HS-5 (cell line): ENCODE results near the gene PCED1B.
"Not testable (repeated sequence)": the region's sequence is repeated elsewhere in the genome, so short reads cannot be mapped to it uniquely, and the experiment has no call there.

Experiments
- DNase-seq: peaks from one replicate; pipeline ENCODE4 v3.0.0-alpha.2; 2012; ENCODE audit warnings: low read depth

PCED1B gene, protein sequence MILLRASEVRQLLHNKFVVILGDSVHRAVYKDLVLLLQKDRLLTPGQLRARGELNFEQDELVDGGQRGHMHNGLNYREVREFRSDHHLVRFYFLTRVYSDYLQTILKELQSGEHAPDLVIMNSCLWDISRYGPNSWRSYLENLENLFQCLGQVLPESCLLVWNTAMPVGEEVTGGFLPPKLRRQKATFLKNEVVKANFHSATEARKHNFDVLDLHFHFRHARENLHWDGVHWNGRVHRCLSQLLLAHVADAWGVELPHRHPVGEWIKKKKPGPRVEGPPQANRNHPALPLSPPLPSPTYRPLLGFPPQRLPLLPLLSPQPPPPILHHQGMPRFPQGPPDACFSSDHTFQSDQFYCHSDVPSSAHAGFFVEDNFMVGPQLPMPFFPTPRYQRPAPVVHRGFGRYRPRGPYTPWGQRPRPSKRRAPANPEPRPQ

DNA sequence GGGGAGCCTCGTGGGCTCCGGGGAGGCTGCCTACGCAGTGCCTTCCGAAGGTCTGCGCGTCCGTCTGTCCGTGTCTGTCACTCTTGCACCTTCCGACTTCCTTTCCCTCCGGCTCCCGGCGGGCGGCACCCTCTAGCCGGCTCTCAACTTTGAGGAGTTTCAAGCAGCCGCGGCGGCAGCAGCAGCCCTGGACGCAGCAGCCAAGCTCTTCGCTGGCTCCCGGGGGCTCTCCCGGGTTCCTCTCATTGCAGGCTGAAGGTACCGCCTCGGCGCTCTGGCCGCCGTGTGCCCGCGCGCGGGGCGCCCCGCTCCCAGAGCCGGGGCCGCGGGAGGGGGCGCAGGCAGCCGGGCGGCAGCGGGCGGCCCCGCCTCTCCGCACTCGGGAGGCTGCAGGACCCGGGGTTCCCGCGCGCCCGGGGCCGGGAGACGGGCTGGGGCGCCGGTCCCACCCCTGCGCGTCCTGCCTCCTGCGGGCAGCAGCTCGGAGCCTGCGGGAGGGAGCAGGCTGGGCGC is at the start of gene PCED1B, which contains the start of gene AMIGO2:
Gene PCED1B, plus strand, starts transcription at position 154 of the 513 bp plus-strand sequence. CDS start 155,443 bp downstream, outside the sequence.
Gene AMIGO2, minus strand, starts transcription at position 492 of the 513 bp plus-strand sequence. CDS start 957 bp downstream, outside the sequence.
- no peak for DNase-seq

DNA sequence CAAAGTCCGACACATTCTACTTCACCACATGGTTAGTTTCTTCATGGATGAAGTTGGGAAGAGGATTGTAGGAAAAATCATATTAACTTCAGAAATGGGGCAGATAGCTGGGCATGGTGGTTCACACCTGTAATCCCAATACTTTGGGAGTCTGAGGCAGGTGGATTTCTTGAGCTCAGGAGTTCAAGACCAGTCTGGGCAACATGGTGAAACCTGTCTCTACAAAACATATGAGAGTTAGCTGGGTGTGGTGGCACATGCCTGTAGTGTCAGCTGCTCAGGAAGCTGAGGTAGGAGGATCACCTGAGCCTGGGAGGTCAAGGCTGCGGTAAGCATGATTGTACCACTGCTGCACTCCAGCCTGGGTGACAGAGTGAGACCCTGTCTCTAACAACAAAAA is 49.5 kb upstream of the PCED1B start:
- DNase-seq = no peak

DNA sequence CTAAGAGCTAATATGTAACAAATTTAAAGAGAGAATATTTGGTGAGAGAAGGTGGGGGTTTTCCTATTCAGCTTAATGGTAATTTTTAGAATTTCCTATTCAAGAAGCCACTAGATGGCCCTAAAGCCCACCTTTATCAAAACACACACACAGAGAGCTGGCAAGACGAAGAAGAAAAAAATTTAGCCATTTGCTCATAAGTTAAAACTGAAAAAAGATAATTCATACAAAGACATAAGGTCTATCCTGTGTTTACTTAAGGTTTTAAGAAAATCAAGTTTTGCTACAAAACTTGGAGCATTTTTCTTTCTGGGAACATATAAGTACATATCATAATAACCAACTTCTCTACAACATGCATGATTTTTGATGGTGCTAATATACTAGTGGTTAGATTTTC is 46.8 kb upstream of the PCED1B start:
- no peak for DNase-seq

DNA sequence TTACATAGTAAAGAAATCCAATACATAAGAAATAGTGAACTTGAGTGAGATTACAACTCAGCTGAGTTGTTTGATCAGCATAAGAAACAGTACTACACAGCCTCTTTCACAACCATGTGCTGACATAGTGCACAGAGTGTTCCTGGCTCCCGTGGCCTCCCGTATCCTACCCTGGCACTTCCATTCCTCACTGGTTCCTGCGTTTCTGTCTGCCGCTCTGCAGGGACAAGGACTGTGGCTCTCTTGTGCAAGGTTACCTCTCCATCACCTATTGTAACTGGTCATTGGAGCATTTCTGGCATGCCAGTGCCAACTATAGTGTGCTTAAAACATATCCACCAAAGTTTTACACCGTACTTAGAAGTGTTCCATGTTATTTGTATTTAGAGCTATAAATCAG is 46.3 kb upstream of the PCED1B start:
- no peak for DNase-seq

DNA sequence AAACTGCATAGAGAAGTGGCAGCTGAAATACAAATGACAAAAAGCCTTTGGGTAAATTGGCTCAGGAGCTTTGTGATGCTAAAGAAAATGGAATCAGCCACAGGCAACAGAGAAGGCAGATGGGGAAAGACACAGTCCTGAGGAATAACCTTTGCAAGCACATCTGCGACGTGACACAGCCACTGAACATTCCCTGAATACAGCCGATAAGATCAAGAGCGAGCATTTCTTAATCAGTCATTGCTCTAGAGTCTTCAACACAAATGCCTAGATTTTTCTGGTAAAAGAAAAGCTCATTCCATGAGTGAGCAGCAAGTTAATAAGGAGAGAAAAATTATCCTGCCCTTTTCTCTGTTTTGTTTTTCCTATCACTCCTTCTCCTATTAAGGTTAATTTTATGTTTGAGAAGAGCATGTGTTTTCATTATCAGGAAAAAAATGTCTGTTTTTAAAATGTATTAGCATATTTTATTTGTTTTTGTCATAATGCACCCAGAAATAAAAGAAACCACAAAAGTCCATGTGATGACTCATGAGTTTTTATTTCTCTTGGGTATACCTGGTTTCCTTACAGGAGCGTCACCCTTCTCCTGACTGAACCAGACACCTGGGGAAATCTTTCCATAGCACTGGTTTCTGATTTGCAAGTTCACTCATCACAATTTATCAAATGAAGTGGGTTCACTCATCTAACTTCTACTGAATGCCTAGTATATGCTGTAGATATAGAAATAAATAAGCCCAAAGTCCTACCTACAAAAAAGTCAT is 45.4 kb upstream of the PCED1B start:
- no peak for DNase-seq

DNA sequence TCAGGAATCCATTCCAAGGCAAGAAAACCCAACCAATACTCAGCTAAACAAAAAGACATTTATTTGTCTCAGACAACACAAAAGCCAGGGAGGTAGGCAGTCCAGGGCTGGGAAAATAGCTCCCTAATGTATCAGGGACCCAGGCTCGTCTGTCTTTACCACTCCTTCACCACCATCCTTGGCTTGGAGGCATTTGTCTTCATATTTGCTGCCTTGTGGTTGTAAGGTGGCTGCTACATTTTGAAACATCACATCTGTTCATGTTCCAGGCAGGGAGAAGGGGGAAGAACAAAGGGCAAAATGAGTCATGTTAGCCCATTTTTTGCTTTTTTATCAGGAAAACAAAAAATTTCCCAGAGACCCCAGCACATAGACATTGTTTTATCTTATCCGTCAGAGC is 44.8 kb upstream of the PCED1B start:
- no peak for DNase-seq

DNA sequence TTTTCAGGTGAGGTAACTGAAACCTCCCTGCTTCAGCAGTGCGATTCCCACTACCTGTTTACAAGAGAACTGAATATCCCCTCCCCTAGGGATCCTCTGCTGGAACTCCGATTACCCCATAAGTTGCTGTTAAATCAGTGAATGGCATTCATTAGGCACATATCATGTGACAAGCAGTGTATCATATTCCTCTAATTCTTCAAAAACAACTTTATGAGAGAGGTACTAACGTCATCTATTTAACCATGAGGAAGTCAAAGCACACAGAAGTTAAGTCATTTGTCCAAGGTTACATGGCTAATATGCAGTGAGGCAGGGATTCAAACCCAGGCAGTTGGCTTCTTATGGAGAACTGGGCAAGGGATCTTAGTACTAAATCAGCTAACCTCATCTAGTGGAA is 43.9 kb upstream of the PCED1B start:
- DNase-seq = no peak

DNA sequence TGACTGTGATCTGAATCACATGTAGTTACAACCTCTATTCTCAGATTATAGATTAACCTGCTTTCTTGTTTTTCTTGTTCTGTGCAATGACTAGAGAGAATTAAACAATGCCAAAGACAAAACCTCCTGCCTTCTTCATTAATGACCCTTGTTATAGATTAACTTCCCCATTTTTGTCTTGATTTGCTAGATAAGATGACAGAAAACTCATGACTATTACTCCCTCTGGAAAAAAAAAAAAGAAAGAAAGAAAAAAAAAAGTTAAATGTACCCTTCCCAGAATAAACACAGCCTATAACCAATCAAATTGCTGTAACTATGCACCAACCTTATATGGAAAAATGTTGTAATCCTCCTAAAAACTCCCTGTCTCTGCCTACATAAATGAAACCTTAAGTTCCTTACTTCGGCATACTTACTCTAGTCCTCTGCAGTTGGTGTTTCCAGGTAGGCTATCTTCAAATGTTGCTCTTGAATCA is 41.1 kb upstream of the PCED1B start:
- no peak for DNase-seq

DNA sequence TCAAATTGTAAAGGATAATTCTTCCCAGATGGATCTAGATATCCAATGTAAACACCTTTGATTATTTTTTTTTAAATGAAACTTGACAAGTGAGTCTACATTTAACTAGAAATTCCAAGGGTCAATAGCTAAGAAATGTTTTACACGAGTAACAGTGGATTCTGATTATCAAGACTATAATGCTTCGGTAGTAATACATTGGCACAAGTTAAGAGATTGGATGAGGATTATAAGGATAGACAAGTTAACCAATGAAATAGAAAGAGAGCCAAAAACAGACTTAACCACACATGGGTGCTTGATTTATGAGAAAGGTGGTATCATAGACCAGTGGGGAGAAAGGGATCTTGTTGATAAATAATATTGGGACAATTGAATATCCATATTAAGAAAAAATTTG is 40.3 kb upstream of the PCED1B start:
- DNase-seq = no peak

DNA sequence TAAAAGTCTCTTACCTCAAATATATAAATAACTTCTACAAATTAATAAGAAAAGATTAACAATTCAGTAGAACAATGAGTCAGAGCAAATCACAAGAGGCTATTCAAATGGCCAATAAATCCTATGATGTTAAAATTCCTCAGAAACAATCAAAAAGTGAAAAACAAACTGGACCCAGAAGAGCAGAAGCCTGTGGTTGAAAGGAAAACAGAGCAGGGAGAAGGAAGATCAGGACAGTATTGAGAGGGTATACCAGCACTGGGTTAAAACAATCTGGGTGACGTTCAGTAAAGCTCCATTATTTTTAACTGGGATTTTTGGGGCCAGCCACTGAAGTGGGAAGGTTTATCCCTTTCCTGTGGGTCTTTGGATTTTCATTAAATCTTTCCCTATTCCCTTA is 39.7 kb upstream of the PCED1B start:
- no peak for DNase-seq

DNA sequence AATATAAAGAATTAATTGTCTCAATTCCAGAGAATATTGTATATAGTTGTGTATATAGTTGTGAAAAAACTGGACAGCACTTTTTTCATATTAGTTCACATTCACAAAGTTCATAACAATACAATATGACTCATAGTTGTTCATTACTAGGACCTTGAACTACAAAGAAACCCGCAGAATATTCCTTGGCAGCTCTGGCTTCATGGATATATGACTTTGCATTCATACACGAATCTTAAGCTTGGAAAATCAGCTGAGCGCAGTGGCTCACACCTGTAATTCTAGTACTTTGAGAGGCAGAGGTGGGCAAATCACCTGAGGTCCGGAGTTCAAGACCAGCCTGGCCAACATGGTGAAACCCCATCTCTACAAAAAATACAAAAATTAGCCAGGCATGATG is 38.1 kb upstream of the PCED1B start:
- DNase-seq = no peak

DNA sequence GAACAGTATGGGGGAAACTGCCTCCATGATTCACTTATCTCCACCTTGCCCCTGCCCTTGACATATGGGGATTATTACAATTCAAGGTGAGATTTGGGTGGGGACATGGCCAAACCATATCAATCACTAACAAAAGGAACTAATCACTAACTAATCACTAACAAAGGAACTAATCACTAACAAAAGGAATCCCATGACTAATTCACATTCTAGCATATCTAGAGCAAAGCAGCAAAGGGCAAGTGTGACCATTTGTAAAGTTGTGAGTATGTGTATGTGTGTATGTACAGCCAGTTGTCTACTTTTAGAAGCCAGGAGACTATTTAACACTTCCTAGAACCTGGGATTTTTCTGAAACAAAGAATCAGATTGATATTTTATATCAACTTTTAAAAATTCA is 30.9 kb upstream of the PCED1B start:
- DNase-seq = no peak

DNA sequence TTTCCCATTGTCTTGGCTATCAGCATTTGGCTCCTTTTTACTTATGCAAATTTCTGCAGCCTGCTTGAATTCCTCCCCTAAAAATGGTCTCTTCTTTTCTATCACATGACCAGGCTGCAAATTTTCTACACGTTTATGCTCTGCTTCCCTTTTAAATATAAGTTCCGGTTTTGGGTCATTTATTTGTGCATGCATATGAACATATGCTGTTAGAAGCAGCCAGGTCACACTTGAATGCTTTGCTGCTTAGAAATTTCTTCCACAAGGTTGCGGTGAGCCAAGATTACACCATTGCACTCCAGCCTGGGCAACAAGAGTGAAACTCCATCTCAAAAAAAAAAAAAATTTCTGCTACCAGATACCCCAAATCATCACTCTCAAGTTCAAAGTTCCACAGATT is 28.1 kb upstream of the PCED1B start:
- not testable (repeated sequence) for DNase-seq

DNA sequence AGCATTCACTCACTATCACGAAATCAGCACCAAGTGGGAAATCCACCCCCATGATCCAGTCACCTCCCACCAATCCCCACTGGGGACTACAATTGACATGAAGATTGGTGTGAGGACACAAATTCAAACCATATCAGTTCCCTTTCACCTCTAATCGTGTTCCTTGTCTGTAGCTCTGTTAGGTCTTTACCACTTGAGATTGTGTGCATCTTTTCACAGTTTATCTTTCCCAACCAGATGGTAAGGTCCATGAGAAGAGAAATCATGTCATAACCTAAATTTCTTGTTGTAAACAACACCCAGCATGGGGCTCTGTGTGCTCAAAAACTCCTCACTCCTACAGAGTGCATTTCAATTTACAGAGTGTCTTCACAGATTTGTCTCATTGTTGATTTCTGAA is 27.1 kb upstream of the PCED1B start:
- no peak for DNase-seq

DNA sequence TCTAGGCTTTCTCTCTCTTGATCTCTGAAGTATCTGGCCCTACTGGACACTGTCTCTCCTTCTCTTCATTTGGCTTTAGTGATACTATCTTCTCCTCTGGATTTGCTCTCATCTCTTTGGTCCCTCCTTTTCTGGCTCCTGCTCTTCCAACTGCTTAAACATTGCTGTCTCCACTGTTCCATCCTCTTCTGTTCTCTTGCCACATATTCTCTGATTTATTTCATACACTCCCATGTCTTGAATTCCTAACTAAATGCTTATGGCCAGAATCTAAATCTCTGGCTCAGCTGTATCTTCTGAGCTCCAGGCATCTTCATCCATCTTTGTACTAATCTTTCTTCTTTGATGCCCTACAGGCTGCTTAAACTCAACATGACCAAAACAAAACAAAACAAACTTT is 25.5 kb upstream of the PCED1B start:
- DNase-seq = no peak

DNA sequence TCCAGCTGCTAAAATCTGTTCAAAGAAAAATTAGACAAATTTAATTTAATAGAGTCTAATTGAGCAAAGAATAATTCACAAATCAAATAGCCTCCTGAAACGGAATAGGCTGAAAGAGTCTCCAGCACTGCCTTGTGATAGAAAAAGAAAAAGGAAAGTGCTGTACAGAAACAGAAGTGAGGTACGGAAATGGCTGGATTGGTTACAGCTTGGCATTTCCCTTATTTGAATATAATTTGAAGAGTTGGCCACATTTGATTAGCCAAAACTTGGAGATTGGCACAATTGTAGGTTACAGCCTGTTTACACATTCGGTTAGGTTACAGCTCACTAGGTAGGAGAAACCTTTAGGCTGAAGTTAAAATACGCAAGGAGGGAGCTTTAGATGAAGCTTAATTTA is 24.8 kb upstream of the PCED1B start:
- DNase-seq = no peak

DNA sequence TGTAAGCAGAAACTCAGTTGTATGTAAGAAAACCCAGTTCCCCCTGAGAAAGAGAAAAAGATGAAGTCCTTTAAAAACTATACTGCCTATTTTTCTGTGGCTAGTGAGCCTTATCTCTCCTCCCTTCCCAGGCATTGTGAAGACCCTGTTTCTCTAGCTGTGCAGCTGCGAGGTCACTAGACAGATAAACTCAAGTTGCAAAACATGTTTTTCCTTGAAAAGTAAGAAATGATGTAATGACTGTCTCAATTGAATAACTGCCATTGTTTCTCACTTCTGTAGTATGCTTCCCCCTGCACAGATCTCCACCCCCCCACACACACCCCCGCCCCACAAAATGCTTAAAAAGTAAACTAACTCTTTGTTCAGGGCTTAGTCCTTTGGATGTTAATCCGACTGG is 23.6 kb upstream of the PCED1B start:
- not testable (repeated sequence) for DNase-seq

DNA sequence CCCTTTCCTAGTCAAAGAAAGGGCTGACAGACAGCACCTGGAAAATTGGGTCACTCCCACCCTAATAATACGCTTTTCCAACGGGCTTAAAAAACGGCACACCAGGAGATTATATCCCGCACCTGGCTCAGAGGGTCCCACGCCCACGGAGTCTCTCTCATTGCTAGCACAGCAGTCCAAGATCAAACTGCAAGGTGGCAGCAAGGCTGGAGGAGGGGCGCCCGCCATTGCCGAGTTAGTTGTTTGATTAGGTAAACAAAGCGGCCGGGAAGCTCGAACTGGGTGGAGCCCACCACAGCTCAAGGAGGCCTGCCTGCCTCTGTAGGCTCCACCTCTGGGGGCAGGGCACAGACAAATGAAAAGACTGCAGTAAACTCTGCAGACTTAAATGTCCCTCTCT is 22.5 kb upstream of the PCED1B start:
- not testable (repeated sequence) for DNase-seq

DNA sequence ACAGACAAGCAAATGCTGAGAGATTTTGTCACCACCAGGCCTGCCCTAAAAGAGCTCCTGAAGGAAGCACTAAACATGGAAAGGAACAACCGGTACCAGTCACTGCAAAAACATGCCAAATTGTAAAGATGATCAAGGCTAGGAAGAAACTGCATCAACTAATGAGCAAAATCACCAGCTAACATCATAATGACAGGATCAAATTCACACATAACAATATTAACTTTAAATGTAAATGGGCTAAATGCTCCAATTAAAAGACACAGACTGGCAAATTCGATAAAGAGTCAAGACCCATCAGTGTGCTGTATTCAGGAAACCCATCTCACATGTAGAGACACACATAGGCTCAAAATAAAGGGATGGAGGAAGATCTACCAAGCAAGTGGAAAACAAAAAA is 20.8 kb upstream of the PCED1B start:
- not testable (repeated sequence) for DNase-seq

DNA sequence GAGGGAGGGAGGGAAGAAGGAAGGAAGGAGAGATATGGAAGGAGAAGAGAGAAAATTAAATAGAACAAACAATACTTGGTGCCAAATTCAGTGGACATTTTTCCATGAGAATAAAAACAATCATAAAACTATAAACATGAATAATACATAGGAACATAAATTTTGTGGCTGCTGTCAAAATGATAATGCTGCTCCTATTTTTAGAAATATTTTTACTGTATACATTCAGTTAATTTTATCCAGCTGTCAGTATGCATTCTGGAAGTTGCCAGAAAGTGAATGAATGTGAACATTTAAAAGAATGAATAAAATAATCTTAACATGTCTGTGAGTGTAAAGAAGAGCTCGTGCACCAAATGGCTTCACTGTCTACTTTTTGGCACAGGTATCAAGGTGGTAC is 13.9 kb upstream of the PCED1B start:
- DNase-seq = no peak

DNA sequence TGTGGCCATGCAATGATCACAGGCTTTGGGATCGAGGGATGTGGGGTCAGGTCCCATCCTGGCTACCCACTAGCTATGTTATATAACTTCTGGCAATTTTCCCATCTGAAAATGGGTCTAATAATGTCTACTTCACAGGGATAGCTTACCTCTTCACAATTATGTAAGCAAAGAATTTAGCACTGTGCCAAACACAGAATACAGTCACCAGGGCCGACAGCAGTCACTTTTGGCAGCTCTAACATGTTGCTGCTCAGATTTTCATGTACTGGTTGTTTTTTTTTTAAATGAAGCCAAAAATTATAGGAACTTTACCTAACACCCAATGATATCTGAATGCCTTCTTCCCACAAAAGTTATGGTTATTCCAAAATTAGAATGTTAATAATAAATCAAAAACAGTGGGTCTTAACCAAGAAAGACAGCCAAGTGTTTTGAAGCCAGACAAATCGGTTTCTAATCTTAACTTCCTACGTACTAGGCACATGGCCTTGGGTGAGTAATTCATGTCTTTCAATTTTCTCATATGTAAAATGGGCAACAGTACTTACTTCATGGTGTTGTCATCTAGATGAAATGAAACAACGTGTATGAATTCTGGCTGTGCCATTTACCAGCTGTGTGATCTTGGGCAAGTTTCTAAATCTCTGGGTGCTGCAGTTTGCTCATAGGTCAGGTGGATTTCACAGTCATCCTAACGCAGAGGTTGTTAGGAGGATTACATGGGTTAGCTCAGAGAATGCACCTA is 13.0 kb upstream of the PCED1B start:
- DNase-seq = no peak

DNA sequence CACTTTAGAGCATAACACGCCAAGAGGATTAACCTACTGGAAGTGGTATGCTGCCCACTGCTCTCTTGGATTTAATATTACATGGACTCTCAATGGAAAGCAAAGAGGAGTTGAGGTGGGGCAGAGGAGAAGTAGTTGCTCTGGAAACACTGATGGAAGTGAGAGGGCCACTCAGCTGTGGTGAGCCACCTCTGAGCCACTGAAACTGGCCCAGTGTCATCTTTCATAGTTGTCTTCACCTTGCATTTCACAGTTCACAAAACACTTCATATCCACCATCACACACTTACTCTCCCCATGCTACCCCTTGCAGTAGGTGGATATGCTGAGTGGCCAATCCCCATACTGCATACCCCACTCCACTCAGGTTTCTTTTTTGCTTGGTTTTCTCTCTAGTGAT is 12.2 kb upstream of the PCED1B start:
- DNase-seq = no peak
